ENCODE data around the gene TBL2.

DNA sequence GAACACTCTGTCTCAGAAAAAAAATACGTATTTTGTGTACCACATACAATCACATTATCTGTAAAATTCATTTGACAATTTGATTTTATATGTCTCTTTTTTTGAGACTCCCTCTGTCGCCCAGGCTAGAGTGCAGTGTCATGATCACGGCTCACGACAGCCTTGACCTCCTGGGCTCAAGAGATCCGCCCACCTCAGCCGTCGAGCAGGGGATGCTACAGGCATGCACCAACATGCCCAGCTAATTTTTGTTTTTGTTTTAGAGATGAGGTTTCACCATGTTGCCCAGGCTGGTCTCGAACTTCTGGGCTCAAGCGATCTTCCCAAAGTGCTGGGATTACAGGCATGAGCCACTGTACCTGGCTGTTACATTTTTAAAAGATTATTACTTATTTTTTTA is 44.6 kb downstream of the TBL2 start:
- TF ChIP-seq, protein P1, sequence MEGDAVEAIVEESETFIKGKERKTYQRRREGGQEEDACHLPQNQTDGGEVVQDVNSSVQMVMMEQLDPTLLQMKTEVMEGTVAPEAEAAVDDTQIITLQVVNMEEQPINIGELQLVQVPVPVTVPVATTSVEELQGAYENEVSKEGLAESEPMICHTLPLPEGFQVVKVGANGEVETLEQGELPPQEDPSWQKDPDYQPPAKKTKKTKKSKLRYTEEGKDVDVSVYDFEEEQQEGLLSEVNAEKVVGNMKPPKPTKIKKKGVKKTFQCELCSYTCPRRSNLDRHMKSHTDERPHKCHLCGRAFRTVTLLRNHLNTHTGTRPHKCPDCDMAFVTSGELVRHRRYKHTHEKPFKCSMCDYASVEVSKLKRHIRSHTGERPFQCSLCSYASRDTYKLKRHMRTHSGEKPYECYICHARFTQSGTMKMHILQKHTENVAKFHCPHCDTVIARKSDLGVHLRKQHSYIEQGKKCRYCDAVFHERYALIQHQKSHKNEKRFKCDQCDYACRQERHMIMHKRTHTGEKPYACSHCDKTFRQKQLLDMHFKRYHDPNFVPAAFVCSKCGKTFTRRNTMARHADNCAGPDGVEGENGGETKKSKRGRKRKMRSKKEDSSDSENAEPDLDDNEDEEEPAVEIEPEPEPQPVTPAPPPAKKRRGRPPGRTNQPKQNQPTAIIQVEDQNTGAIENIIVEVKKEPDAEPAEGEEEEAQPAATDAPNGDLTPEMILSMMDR (conservative IDR thresholded peaks at IDR 0.05; ENCODE audit: low read length), result no peak
- TF ChIP-seq EZH2phosphoT487 (IDR thresholded peaks at IDR 0.05; ENCODE audit: borderline replicate concordance, low read depth, low read length), result no peak

All from OCI-LY7 (cell line).